ENCODE data around the gene GRIN2C. TPM values are rescaled to one million over a fixed set of nuclear protein-coding genes. Genes with fewer than 3 reads are reported as not detected.

GRIN2C gene
- total RNA-seq, 2 experiments from 2014 or later = not detected

- DNase-seq (no peak), ATAC-seq (no peak)
- intact Hi-C loops (cut with micrococcal nuclease) = no loop called here
- Mint-ChIP-seq H3K4me3 (no peak overlapping the region), H3K36me3 (ENCODE audit: low read depth) (no peaks in the 10 kb centered on the region), H3K9me3 (no peaks in the 10 kb centered on the region), H3K4me1 (ENCODE audit: low read depth) (no peaks in the 10 kb centered on the region), H3K27me3 (peaks cover 15% of the 10 kb centered on the region), H3K27ac (no peak overlapping the region)
- POLR2A ChIA-PET = no interaction called here
- CTCF ChIA-PET = no interaction called here
- TF ChIP-seq CTCF (IDR thresholded peaks at IDR 0.05) = no peak
Observed at GRCh38 chr17:74903671-74904070, 44.0 kb upstream of the GRIN2C start.

GRCh38 chr17:74903034-74903433 is 43.3 kb upstream of the GRIN2C start:
- no peak for ATAC-seq
- DNase-seq = no peak
- Mint-ChIP-seq H3K27me3 (peaks cover 15% of the 10 kb centered on the region), H3K4me1 (ENCODE audit: low read depth) (no peaks in the 10 kb centered on the region), H3K36me3 (ENCODE audit: low read depth) (no peaks in the 10 kb centered on the region), H3K27ac (no peak overlapping the region), H3K4me3 (no peak overlapping the region), H3K9me3 (no peaks in the 10 kb centered on the region)
- CTCF ChIA-PET = no interaction called here
- intact Hi-C loops (cut with micrococcal nuclease) = no loop called here
- POLR2A ChIA-PET = no interaction called here
- no peak for TF ChIP-seq CTCF (IDR thresholded peaks at IDR 0.05)

GRCh38 chr17:74901353-74902135 is 41.9 kb upstream of the GRIN2C start:
- POLR2A ChIA-PET = no interaction called here
- H3K4me1 Mint-ChIP-seq (ENCODE audit: low read depth) = no peaks in the 10 kb centered on the region
- H3K36me3 Mint-ChIP-seq (ENCODE audit: low read depth) = no peaks in the 10 kb centered on the region
- H3K4me3 Mint-ChIP-seq = no peak overlapping the region
- H3K9me3 Mint-ChIP-seq = no peaks in the 10 kb centered on the region
- intact Hi-C loops (cut with micrococcal nuclease) = no loop called here
- peaks cover 17% of the 10 kb centered on the region for H3K27me3 Mint-ChIP-seq
- ATAC-seq (no peak), DNase-seq (no peak)
- CTCF ChIA-PET = no interaction called here
- no peak overlapping the region for H3K27ac Mint-ChIP-seq
- TF ChIP-seq CTCF (IDR thresholded peaks at IDR 0.05) = no peak

GRCh38 chr17:74900208-74900607 is 40.5 kb upstream of the GRIN2C start:
- intact Hi-C loops (cut with micrococcal nuclease) = no loop called here
- ATAC-seq (no peak), DNase-seq (no peak)
- Mint-ChIP-seq H3K4me1 (ENCODE audit: low read depth) (no peaks in the 10 kb centered on the region), H3K4me3 (no peak overlapping the region), H3K9me3 (no peaks in the 10 kb centered on the region), H3K27me3 (peaks cover 24% of the 10 kb centered on the region), H3K27ac (no peak overlapping the region), H3K36me3 (ENCODE audit: low read depth) (no peaks in the 10 kb centered on the region)
- CTCF ChIA-PET = interaction anchor here (1.2 kb wide), 1 partner anchor 9 kb away, joined by 3 read pairs; no protein-coding TSS in a partner anchor
- POLR2A ChIA-PET = no interaction called here
- TF ChIP-seq CTCF (IDR thresholded peaks at IDR 0.05) = no peak

GRCh38 chr17:74898376-74898946 is 38.8 kb upstream of the GRIN2C start:
- ChIA-PET POLR2A (interaction anchor here (1.3 kb wide), 1 partner anchor 25 kb away, joined by 3 read pairs; no protein-coding TSS in a partner anchor), CTCF (interaction anchor here (1.1 to 1.2 kb wide), 2 partner anchors 59 to 63 kb away, joined by 3 to 4 read pairs; no protein-coding TSS in a partner anchor)
- ATAC-seq = no peak
- Mint-ChIP-seq H3K27ac (no peak overlapping the region), H3K9me3 (no peaks in the 10 kb centered on the region), H3K4me3 (no peak overlapping the region), H3K36me3 (ENCODE audit: low read depth) (no peaks in the 10 kb centered on the region), H3K27me3 (peaks cover 30% of the 10 kb centered on the region), H3K4me1 (ENCODE audit: low read depth) (peaks cover 2% of the 10 kb centered on the region)
- no peak for TF ChIP-seq CTCF (IDR thresholded peaks at IDR 0.05)
- DNase-seq = no peak
- intact Hi-C loops (cut with micrococcal nuclease) = no loop called here

All from activated CD8-positive, alpha-beta T cell treated with anti-CD3 and anti-CD28 coated beads for 36 hours (primary cell).